Measurements from ENCODE around the gene SLA2. TPM values are rescaled to one million over a fixed set of nuclear protein-coding genes. Genes with fewer than 3 reads are reported as not detected.

SLA2 gene
- total and polyA plus RNA-seq, 2 donors = 6.8 to 21.5 TPM

DNA sequence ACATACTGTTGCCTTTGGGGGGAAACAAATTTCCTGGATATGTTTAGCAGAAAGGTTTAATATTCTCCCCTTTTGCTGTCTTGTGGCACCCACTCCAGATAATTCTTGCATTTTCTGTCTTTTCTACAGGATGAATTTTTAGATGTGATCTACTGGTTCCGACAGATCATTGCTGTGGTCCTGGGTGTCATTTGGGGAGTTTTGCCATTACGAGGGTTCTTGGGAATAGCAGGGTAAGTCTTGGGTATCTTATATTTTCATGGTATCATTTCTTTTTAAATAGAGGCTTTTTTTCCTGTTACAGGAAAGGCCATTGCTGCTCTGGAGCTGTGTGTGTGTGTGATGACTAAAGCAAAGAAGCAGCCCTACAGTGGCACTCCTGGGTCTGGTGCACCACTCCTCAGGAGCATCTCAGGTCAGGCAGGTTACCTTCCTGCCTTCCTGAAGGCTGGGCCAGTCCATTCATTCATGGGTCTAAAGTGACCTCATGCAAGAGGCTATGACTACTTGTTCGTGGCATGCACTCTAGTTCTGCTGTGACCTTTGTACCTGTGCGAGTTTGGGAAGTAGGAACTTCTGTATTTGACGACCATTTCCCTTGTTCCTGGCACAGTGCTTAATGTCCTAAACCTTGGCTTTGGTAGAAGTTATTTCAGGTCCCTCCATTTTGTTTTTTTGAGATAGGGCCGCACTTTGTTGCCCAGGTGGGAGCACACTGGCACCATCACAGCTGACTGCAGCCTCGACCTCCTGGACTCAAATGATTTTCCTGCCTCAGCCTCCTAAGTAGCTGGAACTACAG is 38.2 kb downstream of the SLA2 start:
- Histone ChIP-seq H3K27me3 (ENCODE audit: control insufficient read depth in 2 of 2, insufficient read depth in 1 of 2, low read length in 1 of 2) (no peaks in the 10 kb centered on the region), H3K9me3 (ENCODE audit: control insufficient read depth in 2 of 2, insufficient read depth in 1 of 2, low read length in 1 of 2) (no peaks in the 10 kb centered on the region), H3K36me3 (ENCODE audit: control insufficient read depth in 2 of 2, insufficient read depth in 2 of 2, low read length in 1 of 2) (peaks cover 47 to 50% of the 10 kb centered on the region in 2 donors), H3K4me3 (ENCODE audit: low read length in 2 of 2) (no peak overlapping the region), H3K4me1 (ENCODE audit: control insufficient read depth in 2 of 2, insufficient read depth in 2 of 2, low read length in 2 of 2) (peaks cover 6 to 26% of the 10 kb centered on the region in 2 donors), H3K27ac (ENCODE audit: low read depth in 1 of 2, low read length in 1 of 2) (no peak overlapping the region)
- DNase-seq (ENCODE audit: low read depth in 6 of 9, low spot score in 9 of 9) = no peak
- WGBS = 97% methylated on average over 7 of the region's 7 CpGs

DNA sequence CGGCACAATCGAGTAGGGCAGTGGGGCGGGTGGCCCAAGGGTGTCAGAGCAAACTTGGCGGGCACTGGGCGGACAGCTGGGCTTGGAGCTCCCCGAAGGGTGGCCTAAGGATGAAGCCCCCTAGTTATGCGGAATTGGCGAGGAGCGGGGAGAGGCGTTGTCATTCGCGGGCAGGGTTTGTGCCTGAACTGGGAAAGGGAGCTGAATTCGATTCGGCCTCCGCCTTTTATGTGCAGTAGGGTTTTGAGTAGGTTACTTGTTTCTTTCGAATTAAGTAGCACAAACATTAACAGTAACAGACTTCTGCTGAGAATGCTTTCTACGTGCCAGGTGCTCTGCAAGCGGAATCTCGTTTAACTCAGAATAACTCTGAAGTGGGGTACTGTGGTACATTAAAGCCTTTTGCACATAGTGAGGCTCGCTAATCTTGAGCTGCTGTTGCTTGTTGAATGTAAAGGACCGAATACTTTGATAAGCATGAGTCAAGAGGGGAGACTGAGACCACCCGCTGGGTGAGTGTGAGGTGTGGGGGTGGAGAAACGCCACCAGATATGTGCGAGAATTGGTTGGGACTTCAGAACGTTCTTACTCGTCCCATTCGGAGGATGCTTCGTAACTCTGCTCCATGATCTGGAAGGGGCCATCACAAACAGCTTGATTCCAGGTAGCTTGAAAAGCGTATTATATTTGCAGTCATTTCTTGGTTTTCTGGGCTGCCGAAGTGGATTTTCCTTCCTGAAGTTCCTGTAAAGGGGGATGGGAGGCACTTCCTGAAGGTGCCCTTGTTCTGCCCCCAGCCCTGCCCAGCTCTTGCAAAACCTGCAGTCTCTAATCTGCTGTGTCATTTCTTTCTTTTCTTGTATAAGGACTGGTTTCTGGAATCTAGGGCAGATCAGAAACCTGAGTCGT is 39.6 kb downstream of the SLA2 start:
- H3K27me3 ChIP-seq (ENCODE audit: control insufficient read depth in 2 of 2, insufficient read depth in 1 of 2, low read length in 1 of 2) = no peaks in the 10 kb centered on the region
- H3K4me1 ChIP-seq (ENCODE audit: control insufficient read depth in 2 of 2, insufficient read depth in 2 of 2, low read length in 2 of 2) = peaks cover 6 to 26% of the 10 kb centered on the region in 2 donors
- peak overlapping the region; percentile 70 to 89 for H3K4me3 ChIP-seq (ENCODE audit: low read length in 2 of 2)
- DNase-seq (ENCODE audit: low read depth in 6 of 9, low spot score in 9 of 9) = peak in 1 of 9 donors; percentile 48
- H3K36me3 ChIP-seq (ENCODE audit: control insufficient read depth in 2 of 2, insufficient read depth in 2 of 2, low read length in 1 of 2) = peaks cover 34 to 36% of the 10 kb centered on the region in 2 donors
- peak overlapping the region; percentile 78 to 79 for H3K27ac ChIP-seq (ENCODE audit: low read depth in 1 of 2, low read length in 1 of 2)
- no peaks in the 10 kb centered on the region for H3K9me3 ChIP-seq (ENCODE audit: control insufficient read depth in 2 of 2, insufficient read depth in 1 of 2, low read length in 1 of 2)
- WGBS = under 1% methylated on average over 31 of the region's 31 CpGs

DNA sequence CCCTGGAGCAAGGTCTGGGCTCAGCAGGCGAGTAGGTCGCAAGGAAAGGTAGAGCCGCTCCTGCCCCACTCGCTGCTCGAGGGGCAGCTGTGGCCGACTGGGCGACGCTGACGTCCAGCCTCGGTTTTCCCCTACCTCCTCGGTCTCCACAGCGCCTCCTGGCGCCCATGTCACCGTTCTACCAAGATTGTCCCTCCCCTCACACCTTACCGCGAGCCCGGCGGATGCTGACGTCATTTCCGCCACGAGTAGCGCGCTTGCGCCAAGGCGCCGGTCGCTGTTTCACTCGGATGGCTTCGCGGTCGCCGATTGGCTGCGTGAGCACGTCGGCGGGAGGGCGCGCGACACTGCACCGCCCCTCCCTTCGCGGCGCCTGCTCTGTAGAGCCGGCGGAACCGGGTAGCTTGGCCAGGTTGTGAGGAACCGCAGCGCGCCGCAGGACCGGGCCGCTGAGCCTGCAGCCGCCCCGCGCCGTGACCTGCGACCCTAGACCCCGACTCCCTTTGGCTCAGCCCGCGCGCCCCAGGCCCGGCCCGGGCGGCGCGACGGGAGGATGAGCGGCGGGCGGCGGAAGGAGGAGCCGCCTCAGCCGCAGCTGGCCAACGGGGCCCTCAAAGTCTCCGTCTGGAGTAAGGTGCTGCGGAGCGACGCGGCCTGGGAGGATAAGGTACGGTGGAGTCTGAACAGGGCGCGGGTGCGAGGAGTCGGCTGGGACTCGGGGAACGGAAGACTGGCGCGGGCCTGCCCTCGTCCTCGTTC is 40.4 kb downstream of the SLA2 start, which contains the start of gene RAB5IF:
TSS of gene RAB5IF (plus strand) at position 381 of the 759 bp plus-strand sequence. CDS start at position 554, 173 bp downstream.
- peak within 1 kb of the TSS; percentile 70 to 89 for H3K4me3 ChIP-seq (ENCODE audit: low read length in 2 of 2)
- H3K27me3 ChIP-seq (ENCODE audit: control insufficient read depth in 2 of 2, insufficient read depth in 1 of 2, low read length in 1 of 2) = no peaks in the 10 kb centered on the region
- H3K4me1 ChIP-seq (ENCODE audit: control insufficient read depth in 2 of 2, insufficient read depth in 2 of 2, low read length in 2 of 2) = peaks cover 6 to 26% of the 10 kb centered on the region in 2 donors
- peaks cover 26 to 28% of the 10 kb centered on the region in 2 donors for H3K36me3 ChIP-seq (ENCODE audit: control insufficient read depth in 2 of 2, insufficient read depth in 2 of 2, low read length in 1 of 2)
- WGBS = under 1% methylated on average over 90 of the region's 90 CpGs
- DNase-seq (ENCODE audit: low read depth in 6 of 9, low spot score in 9 of 9) = peak; percentile 97 to 100 (median 99)
- no peaks in the 10 kb centered on the region for H3K9me3 ChIP-seq (ENCODE audit: control insufficient read depth in 2 of 2, insufficient read depth in 1 of 2, low read length in 1 of 2)
- peak within 1 kb of the TSS; percentile 81 to 85 for H3K27ac ChIP-seq (ENCODE audit: low read depth in 1 of 2, low read length in 1 of 2)

DNA sequence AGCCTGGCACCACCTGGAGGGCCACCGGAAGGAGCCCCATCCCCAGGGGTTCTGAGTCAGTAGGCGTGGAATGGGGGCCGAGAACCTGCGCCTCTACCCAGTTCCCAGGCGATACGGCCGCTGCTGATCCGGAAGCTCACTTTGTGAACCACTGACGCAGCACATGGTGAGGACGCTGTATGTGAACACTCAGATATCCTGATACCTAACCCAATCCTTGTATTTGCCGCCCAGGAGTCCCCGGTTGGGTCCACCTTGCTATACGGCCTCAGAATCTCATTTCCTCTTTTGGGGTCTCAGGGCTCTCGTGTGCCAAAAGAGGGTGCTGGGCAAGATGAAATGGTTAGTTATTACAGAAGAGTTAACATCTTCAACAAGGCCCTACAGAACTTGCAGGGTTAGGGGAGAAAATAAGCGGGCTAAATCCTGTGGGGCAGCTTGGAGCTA is 41.0 kb downstream of the SLA2 start:
- DNase-seq (ENCODE audit: low read depth in 6 of 9, low spot score in 9 of 9) = peak in 1 of 9 donors; percentile 43
- Histone ChIP-seq H3K36me3 (ENCODE audit: control insufficient read depth in 2 of 2, insufficient read depth in 2 of 2, low read length in 1 of 2) (peaks cover 23 to 24% of the 10 kb centered on the region in 2 donors), H3K4me3 (ENCODE audit: low read length in 2 of 2) (peak overlapping the region; percentile 70 to 89), H3K27ac (ENCODE audit: low read depth in 1 of 2, low read length in 1 of 2) (peak overlapping the region; percentile 81 to 85), H3K4me1 (ENCODE audit: control insufficient read depth in 2 of 2, insufficient read depth in 2 of 2, low read length in 2 of 2) (peaks cover 6 to 26% of the 10 kb centered on the region in 2 donors), H3K27me3 (ENCODE audit: control insufficient read depth in 2 of 2, insufficient read depth in 1 of 2, low read length in 1 of 2) (no peaks in the 10 kb centered on the region), H3K9me3 (ENCODE audit: control insufficient read depth in 2 of 2, insufficient read depth in 1 of 2, low read length in 1 of 2) (no peaks in the 10 kb centered on the region)
- 41% methylated on average over 15 of the region's 15 CpGs for WGBS

DNA sequence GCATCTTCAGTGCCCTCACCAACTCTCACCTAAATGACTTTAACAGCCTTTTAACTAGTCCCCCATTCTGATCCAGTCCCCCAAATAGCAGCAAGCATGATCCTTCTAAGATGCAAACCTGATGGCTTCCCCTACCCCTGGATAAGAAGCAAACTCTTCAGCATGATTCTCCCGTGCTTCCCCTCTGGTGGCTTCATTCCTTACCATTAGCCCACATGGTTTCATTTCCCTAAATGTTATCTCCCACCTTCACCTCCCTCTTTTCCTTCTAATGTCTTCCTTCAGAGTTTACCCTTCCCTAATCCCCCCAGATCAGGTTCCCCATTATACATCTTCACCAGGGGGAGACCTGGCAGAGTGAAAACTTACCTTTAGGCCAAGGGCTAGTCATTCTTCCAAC is 44.5 kb downstream of the SLA2 start:
- no peaks in the 10 kb centered on the region for H3K9me3 ChIP-seq (ENCODE audit: control insufficient read depth in 2 of 2, insufficient read depth in 1 of 2, low read length in 1 of 2)
- no peaks in the 10 kb centered on the region for H3K36me3 ChIP-seq (ENCODE audit: control insufficient read depth in 2 of 2, insufficient read depth in 2 of 2, low read length in 1 of 2)
- 72% methylated on average over 1 of the region's 1 CpG for WGBS
- no peak overlapping the region for H3K4me3 ChIP-seq (ENCODE audit: low read length in 2 of 2)
- no peak overlapping the region for H3K27ac ChIP-seq (ENCODE audit: low read depth in 1 of 2, low read length in 1 of 2)
- DNase-seq (ENCODE audit: low read depth in 6 of 9, low spot score in 9 of 9) = no peak
- H3K27me3 ChIP-seq (ENCODE audit: control insufficient read depth in 2 of 2, insufficient read depth in 1 of 2, low read length in 1 of 2) = no peaks in the 10 kb centered on the region
- peaks cover 3 to 15% of the 10 kb centered on the region in 2 donors for H3K4me1 ChIP-seq (ENCODE audit: control insufficient read depth in 2 of 2, insufficient read depth in 2 of 2, low read length in 2 of 2)

DNA sequence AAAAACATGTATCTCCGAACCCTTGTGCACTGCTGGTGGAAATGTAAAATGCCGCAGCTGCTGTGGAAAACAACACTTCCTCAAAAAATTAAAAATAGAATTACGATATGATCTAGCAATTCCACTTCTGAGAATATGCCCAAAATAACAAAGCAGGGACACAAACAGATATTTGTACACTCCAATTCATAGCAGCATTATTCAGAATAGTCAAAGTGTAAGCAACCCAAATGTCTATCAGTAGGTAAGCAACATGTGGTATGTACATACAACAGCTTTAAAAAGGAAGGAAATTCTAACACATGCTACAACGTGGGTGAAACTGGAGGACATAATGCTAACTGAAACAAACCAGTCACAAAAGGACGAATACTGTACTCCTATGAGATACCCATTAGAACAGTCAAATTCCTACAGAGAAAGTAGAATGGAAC is 46.1 kb downstream of the SLA2 start:
- Histone ChIP-seq H3K27ac (ENCODE audit: low read depth in 1 of 2, low read length in 1 of 2) (peak overlapping the region in 1 of 2 donors; percentile 38), H3K9me3 (ENCODE audit: control insufficient read depth in 2 of 2, insufficient read depth in 1 of 2, low read length in 1 of 2) (no peaks in the 10 kb centered on the region), H3K4me1 (ENCODE audit: control insufficient read depth in 2 of 2, insufficient read depth in 2 of 2, low read length in 2 of 2) (peaks cover 1 to 22% of the 10 kb centered on the region in 2 donors), H3K27me3 (ENCODE audit: control insufficient read depth in 2 of 2, insufficient read depth in 1 of 2, low read length in 1 of 2) (no peaks in the 10 kb centered on the region), H3K4me3 (ENCODE audit: low read length in 2 of 2) (no peak overlapping the region), H3K36me3 (ENCODE audit: control insufficient read depth in 2 of 2, insufficient read depth in 2 of 2, low read length in 1 of 2) (no peaks in the 10 kb centered on the region)
- peak in 1 of 9 donors; percentile 32 for DNase-seq (ENCODE audit: low read depth in 6 of 9, low spot score in 9 of 9)
- 14% methylated on average over 5 of the region's 5 CpGs for WGBS

DNA sequence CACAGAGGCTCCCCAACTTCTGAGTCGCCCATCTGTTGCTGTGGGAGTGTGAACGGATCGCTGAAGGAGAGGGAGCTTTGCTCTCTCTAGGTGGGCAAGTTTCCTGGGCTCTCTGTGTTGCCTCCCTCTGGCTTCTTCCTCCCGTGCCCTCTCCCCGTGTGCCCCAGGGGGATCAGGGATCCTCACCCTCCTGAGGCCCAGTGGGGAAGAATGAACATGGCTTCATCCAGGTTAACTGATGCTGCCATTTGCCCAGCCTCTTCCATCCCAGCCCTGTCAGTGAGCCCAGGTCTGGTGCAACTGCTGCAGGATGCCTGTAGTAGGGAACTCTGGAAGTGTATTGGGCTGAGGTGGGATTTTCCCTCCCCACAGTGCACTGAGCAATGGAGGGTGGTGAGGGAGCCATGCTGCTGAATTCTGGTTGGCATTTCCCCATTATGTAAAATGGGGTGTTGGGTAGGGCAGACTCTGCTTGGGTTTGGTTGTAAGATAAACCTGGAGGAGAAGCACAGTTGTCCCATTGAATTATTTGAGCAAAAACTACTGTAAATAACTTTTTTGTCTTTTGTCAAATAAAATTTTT is 52.6 kb downstream of the SLA2 start:
- H3K27me3 ChIP-seq (ENCODE audit: control insufficient read depth in 2 of 2, insufficient read depth in 1 of 2, low read length in 1 of 2) = no peaks in the 10 kb centered on the region
- WGBS = 97% methylated on average over 5 of the region's 5 CpGs
- H3K36me3 ChIP-seq (ENCODE audit: control insufficient read depth in 2 of 2, insufficient read depth in 2 of 2, low read length in 1 of 2) = peaks cover 25 to 38% of the 10 kb centered on the region in 2 donors
- no peak overlapping the region for H3K27ac ChIP-seq (ENCODE audit: low read depth in 1 of 2, low read length in 1 of 2)
- no peak for DNase-seq (ENCODE audit: low read depth in 6 of 9, low spot score in 9 of 9)
- H3K9me3 ChIP-seq (ENCODE audit: control insufficient read depth in 2 of 2, insufficient read depth in 1 of 2, low read length in 1 of 2) = no peaks in the 10 kb centered on the region
- no peak overlapping the region for H3K4me3 ChIP-seq (ENCODE audit: low read length in 2 of 2)
- peaks cover 11 to 47% of the 10 kb centered on the region in 2 donors for H3K4me1 ChIP-seq (ENCODE audit: control insufficient read depth in 2 of 2, insufficient read depth in 2 of 2, low read length in 2 of 2)

All from thymus (tissue), 11 donors.